Measurements from ENCODE around the gene NHLRC4. TPM values are rescaled to one million over a fixed set of nuclear protein-coding genes. Genes with fewer than 3 reads are reported as not detected.

NHLRC4 gene, protein sequence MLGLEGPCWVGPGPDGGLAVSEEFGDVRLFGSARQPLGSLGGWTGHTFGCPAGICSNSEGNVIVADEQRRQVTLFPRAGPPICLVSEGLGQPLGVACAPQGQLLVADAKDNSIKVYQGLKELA
- total RNA-seq = 0.51 and 1.4 TPM in 2 replicates
- long read RNA-seq = 0 reads

DNA sequence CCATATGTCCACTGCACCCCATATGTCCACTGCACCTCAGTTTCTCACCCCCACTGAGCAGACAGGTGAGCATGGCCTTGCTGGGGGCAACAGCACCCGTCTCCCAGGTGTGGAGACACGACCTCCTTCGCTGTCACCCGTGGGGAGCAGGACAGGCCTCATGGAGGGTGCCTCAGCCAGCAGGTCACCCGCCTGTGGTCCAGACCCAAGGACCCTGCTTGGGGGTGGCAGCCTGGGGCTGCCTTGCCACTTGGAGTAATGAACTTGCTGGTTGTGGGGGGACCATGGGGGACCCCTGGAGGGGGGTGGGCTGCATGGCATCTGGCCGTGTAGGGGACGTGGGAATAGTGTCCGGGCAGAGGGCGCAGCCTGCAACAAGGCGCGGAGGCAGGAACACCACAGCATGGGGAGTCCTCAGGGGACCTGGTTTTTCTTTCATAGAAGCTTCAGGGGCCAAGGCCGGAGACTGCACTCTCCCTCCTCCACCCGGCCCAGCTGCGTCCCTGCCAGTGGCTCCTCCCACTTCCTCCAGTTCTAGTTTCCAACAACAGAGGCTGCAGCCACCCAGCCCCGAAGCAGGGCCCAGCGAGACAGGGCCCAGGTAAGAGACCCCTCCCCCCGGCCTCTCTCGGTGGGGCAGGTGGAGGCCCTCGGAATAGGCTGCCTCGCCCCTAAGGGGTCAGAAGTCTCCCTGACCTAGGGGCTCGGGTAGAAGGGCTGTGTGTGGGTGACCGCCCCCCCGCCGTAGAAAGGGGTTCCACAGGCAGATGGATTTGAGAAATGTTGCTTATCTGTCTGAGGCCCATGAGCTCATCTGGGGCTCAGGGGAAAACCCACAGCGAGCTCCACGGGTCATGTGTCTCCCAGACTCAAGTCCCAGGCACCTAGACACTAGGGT is at the start of gene NHLRC4:
Gene NHLRC4 (plus strand): TSS at position 531 of the 898 bp plus-strand sequence. CDS start 1,043 bp downstream, outside the sequence.
- no peak for DNase-seq (ENCODE audit: low spot score, unreplicated experiment)
- TF ChIP-seq, protein P1, sequence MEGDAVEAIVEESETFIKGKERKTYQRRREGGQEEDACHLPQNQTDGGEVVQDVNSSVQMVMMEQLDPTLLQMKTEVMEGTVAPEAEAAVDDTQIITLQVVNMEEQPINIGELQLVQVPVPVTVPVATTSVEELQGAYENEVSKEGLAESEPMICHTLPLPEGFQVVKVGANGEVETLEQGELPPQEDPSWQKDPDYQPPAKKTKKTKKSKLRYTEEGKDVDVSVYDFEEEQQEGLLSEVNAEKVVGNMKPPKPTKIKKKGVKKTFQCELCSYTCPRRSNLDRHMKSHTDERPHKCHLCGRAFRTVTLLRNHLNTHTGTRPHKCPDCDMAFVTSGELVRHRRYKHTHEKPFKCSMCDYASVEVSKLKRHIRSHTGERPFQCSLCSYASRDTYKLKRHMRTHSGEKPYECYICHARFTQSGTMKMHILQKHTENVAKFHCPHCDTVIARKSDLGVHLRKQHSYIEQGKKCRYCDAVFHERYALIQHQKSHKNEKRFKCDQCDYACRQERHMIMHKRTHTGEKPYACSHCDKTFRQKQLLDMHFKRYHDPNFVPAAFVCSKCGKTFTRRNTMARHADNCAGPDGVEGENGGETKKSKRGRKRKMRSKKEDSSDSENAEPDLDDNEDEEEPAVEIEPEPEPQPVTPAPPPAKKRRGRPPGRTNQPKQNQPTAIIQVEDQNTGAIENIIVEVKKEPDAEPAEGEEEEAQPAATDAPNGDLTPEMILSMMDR (IDR thresholded peaks at IDR 0.05; ENCODE audit: unreplicated experiment) = no peak
- no peak within 1 kb of the TSS for H3K27ac Mint-ChIP-seq

DNA sequence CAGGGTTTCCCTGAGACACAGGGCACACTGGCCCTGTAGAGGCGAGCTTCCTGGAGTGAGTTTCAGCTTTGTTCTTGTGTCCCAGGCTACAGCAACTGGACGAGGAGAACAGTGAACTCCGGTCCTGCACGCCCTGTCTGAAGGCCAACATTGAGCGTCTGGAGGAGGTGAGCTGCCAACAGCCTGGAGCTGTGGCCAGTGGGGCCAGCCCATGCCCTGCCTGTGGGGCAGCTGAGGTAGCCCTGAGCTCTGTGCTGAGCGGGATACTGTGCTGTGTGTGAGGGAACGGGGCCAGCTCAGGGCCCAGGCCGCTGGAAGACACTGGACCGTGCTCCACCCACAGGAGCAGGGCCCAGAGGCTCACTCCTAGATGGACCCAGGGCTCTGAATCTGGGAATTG is 47.9 kb upstream of the NHLRC4 start:
- Mint-ChIP-seq H3K9me3 (ENCODE audit: low read depth) (no peaks in the 10 kb centered on the region), H3K27me3 (no peaks in the 10 kb centered on the region), H3K4me3 (ENCODE audit: low read depth) (no peak overlapping the region), H3K4me1 (ENCODE audit: low read depth) (no peaks in the 10 kb centered on the region), H3K36me3 (ENCODE audit: insufficient read depth) (peaks cover 8% of the 10 kb centered on the region), H3K27ac (no peak overlapping the region)
- TF ChIP-seq, protein P1 (IDR thresholded peaks at IDR 0.05; ENCODE audit: unreplicated experiment) = no peak
- DNase-seq (ENCODE audit: low spot score, unreplicated experiment) = no peak

More for the DNA sequence above, at the start of gene NHLRC4:
- Mint-ChIP-seq H3K9me3 (ENCODE audit: low read depth) (no peaks in the 10 kb centered on the region), H3K4me3 (ENCODE audit: low read depth) (peak within 1 kb of the TSS; percentile 55), H3K27me3 (peaks cover 9% of the 10 kb centered on the region), H3K4me1 (ENCODE audit: low read depth) (peaks cover 19% of the 10 kb centered on the region), H3K36me3 (ENCODE audit: insufficient read depth) (no peaks in the 10 kb centered on the region)

DNA sequence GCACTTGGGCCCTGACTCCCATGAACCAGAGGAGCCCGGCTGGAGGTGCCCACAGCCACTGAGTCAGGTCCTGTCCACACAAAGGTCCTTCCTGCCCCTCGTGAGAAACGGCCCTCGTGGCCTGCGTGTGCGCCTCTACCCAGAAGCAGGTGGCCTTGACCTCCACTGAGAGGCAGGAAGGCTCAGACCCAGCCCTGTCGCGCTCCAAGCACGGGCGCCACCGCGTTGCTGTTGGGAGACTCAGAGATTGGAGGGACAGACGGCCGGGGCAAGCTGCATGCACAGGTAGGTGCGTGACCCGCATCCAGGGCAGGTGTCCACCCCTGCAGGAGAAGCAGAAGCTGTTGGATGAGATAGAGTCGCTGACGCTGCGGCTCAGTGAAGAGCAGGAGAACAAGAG is 47.4 kb upstream of the NHLRC4 start:
- H3K4me3 Mint-ChIP-seq (ENCODE audit: low read depth) = no peak overlapping the region
- peak overlapping the region; percentile 71 for H3K27ac Mint-ChIP-seq
- TF ChIP-seq, protein P1 (IDR thresholded peaks at IDR 0.05; ENCODE audit: unreplicated experiment) = no peak
- H3K4me1 Mint-ChIP-seq (ENCODE audit: low read depth) = no peaks in the 10 kb centered on the region
- H3K27me3 Mint-ChIP-seq = no peaks in the 10 kb centered on the region
- peaks cover 6% of the 10 kb centered on the region for H3K36me3 Mint-ChIP-seq (ENCODE audit: insufficient read depth)
- DNase-seq (ENCODE audit: low spot score, unreplicated experiment) = no peak
- H3K9me3 Mint-ChIP-seq (ENCODE audit: low read depth) = no peaks in the 10 kb centered on the region

DNA sequence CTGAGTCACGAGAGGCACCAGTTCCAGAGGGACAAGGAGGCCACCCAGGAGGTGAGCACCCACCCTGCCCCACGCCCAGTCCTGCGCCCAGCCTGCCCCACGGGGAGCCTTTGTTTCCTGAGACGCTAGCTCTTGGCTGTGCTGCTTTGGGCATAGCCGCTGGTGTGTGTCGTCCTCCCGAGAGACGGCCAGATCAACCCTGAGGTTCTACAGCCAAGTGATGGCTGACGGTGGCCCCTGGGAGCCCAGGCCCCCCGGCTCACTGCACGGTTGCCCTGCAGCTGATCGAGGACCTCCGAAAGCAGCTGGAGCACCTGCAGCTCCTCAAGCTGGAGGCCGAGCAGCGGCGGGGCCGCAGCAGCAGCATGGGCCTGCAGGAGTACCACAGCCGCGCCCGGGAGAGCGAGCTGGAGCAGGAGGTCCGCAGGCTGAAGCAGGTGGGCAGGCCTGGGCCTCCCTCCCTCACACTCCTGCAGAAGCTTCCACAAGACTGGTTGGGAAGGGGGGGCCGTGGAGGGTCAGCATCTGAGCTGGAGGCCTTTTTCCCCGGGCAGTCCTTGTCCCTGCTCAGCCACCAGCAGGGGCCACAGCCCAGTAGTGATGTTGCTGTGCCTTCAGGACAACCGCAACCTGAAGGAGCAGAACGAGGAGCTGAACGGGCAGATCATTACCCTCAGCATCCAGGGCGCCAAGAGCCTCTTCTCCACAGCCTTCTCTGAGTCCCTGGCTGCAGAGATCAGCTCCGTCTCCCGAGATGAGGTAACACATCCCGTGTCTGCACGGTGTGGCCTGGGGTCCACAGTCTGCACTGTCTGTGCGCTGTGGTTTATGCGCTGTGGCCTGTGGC is 46.7 kb upstream of the NHLRC4 start:
- H3K4me3 Mint-ChIP-seq (ENCODE audit: low read depth) = no peak overlapping the region
- no peaks in the 10 kb centered on the region for H3K4me1 Mint-ChIP-seq (ENCODE audit: low read depth)
- TF ChIP-seq, protein P1 (IDR thresholded peaks at IDR 0.05; ENCODE audit: unreplicated experiment) = no peak
- no peaks in the 10 kb centered on the region for H3K9me3 Mint-ChIP-seq (ENCODE audit: low read depth)
- no peak overlapping the region for H3K27ac Mint-ChIP-seq
- peaks cover 4% of the 10 kb centered on the region for H3K36me3 Mint-ChIP-seq (ENCODE audit: insufficient read depth)
- no peak for DNase-seq (ENCODE audit: low spot score, unreplicated experiment)
- H3K27me3 Mint-ChIP-seq = no peaks in the 10 kb centered on the region

DNA sequence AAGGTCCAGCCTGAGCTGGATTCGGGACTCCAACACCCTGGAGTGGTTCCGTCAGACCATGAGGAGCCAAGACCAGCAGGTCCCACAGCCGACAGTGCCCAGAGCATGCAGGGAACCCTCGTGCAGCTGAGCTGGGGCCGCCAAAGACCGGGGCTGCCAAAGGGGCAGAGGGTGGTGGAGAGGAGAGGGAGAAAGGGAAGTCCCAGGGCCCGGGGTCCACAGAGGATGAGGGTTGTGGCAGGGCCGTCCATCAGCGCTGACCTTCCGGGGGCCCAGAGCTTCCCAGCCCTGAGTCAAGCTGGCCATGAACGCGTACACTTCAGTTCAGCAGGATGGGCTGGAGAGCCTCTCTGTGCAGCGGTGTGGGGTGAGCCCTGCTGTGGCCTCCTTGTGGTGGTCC is 46.0 kb upstream of the NHLRC4 start:
- H3K9me3 Mint-ChIP-seq (ENCODE audit: low read depth) = no peaks in the 10 kb centered on the region
- H3K36me3 Mint-ChIP-seq (ENCODE audit: insufficient read depth) = peaks cover 6% of the 10 kb centered on the region
- TF ChIP-seq, protein P1 (IDR thresholded peaks at IDR 0.05; ENCODE audit: unreplicated experiment) = no peak
- DNase-seq (ENCODE audit: low spot score, unreplicated experiment) = no peak
- no peaks in the 10 kb centered on the region for H3K27me3 Mint-ChIP-seq
- no peak overlapping the region for H3K4me3 Mint-ChIP-seq (ENCODE audit: low read depth)
- peaks cover 6% of the 10 kb centered on the region for H3K4me1 Mint-ChIP-seq (ENCODE audit: low read depth)
- no peak overlapping the region for H3K27ac Mint-ChIP-seq

Measured in progenitor cell of endocrine pancreas (in vitro differentiated cells).